ENCODE data around the gene CDK6.
A peak's percentile ranks its signal among the peaks of the same experiment; 100 is the strongest.
"Not testable (repeated sequence)": the region's sequence is repeated elsewhere in the genome, so short reads cannot be mapped to it uniquely, and the experiment has no call there.

Gene CDK6

DNA sequence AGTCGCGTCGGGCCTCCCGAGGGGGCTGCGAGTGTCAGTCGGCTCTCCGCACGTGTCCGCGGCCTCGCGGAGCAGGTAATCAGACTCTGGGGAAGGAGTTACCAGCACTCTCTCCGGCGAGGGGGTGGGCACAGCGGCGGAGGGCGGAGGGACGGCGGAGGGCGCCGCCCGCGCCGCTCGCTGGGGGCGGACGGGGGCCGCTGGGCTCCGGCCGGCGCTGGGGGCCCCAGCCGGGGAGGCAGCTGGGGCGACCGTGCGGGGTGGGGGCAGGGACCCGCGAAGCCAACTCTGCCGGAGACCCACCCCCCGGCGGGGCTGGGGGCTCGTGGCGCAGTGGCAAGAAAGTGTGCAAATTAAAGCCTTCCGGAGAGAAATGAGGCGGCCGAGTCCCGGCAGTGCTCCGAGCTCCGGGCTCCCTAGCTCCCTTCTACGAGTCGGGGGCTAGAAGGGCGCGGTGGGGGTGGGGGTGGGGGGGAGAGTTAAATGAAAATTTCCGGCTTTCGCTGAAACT lies at the start of gene CDK6:
CDK6 (minus strand) TSS at position 85 of the 511 bp plus-strand sequence. CDS start 3,250 bp downstream, outside the sequence.
- DNase-seq (ENCODE audit: low read depth): peak; percentile 41

DNA sequence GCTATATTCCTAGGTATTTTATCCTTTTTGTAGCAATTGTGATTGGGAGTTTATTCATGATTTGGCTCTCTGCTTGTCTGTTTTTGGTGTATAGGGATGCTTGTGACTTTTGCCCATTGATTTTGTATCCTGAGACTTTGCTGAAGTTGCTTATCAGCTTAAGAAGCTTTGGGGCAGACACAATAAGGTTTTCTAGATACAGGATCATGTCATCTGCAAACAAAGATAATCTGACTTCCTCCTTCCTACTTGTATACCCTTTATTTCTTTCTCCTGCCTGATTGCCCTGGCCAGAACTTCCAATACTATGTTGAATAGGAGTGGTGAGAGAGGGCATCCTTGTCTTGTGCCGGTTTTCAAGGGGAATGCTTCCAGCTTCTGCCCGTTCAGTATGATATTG lies 49.7 kb upstream of the CDK6 start:
- DNase-seq (ENCODE audit: low read depth): not testable (repeated sequence)

DNA sequence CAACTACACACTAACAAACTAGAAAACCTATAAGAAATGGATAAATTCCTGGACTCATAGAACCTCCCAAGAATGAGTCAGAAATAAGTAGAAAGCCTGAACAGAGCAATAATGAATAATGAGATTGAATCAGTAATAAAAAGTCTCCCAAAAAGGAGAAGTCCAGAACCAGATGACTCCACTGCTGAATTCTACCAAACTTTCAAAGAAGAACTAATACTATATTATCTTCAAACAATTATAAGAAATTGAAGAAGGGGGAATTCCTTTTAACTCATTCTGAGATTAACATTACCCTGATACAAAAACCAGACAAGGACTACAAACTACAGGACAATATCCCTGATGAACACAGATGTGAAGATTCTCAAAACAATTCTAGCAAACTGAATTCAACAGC lies 47.8 kb upstream of the CDK6 start:
- no peak for DNase-seq (ENCODE audit: low read depth)

DNA sequence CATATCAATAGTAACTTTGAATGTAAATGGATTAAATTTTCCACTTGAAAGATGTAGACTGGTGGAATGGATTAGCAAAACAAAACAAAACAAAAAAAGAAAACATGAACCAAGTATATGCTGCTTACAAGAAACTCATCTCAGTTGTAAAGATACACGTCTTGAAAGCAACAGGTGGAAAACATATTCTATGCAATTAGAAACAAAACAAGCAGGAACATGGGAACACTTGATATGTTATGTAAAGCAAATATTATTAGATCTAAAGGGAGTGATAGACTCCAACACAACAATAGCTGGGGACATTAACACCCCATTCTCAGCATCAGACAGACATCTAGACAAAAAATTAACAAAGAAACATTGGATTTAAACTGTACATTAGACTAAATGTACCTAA lies 46.4 kb upstream of the CDK6 start:
- no peak for DNase-seq (ENCODE audit: low read depth)

DNA sequence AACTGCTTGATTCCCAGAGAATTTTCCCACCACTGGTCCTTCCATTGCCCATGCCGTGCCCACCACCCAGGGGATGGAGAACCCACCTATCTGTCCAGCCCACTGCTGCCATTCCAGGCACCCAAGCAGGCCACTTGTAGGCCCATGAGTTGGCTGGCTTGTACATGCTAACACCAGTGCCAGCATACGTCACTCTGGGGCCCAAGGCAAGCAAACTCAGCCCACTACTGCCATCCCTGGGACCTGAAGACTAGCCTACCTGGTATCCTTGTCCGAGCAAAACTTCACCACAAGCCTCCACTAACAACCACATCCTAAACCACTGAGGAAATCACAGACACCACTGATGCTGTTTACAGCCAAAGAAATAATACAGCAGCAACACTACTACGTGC lies 44.7 kb upstream of the CDK6 start:
- DNase-seq (ENCODE audit: low read depth): no peak

DNA sequence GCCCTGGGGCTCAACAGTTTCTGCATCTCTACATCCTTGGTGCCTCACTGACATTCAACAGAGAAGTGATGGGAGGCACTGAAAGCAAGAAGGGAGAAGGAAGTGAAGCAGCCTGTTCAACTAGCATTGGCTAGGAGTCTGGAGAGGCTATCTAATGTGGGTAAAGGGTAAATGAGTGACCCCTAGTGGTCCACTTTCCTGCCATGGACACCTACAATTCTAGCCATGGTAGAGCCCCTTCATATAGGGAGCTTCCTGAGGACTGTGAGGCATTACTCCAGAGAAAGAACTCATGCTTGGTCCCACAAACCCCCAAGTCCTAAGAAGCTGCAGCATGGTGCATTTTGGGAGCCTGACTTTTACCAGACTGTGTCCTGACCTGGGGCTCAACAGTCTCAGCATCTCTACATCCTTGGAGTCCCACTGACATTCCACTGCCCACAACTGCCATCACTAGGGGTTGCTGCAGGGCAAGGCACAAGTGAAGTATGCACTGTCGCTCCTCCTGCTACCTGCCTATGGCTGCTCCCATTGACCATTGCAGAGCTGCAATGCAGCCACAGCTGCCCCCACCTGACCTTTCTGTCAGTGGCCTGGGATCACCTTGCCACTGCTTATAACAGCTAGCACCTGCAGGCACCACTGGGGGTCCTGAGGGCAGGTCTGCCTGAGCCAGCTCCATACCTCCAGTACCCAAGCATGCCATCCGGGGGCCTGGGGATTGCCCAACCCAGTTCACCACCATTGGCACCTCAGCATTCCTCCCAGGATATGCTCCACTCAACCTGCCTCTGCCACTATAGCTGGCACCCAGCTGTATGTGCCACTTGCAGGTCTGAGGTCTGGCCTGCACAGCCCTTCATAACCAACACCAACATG lies 44.1 kb upstream of the CDK6 start:
- DNase-seq (ENCODE audit: low read depth): no peak

DNA sequence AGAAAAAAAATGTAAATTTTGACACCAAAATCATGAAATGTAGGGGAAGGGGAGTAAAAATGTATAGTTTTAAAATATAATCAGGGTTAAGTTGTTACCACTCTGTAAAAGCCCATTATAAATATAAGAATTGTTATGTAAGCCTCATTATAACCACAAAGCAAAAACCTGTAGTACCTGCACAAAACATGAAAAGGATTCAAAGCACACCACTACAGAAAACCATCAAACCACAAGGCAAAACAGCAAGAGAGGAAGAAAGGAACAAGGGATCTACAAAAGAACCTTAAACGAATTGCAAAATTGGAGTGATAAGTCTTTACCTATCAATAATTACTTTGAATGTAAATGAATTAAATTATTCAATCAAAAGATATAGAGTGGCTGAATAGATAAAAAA lies 41.0 kb upstream of the CDK6 start:
- no peak for DNase-seq (ENCODE audit: low read depth)

DNA sequence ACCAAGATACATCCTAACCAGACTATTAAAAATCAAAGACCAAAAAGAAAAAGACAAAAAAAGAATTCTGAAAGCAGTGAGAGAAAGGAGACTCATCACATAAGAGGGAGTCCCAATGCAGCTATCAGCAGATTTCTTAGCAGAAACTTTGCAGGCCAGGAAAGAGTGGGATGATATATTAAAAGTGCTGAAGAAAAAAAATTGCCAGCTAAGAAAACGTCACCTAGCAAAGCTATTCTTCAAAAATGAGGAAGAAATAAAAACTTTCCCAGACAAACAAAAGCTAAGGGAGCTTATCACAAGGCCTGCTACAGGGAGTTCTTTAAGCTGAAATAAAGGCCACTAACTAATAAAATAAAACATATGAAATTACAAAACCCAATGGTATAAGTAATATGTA lies 40.5 kb upstream of the CDK6 start:
- no peak for DNase-seq (ENCODE audit: low read depth)

DNA sequence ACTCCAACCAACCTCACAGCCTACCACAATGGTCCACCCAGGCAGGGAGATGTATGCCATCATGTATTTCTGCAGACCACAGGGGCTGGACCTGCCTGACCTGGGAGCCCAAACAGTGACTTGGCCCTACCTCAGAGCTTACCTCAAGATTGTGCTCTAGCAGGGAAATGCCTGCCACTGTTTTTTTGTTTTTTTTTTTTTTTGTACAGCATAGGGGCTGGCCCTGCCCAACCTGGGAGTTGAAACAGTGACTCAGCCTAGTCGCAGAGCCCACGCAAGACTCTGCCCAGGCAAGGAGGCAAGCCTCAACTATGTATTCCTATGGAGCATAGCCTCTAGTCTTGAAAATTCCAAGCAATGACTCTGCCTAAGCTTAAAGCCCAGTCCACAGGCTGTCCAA lies 39.3 kb upstream of the CDK6 start:
- no peak for DNase-seq (ENCODE audit: low read depth)

DNA sequence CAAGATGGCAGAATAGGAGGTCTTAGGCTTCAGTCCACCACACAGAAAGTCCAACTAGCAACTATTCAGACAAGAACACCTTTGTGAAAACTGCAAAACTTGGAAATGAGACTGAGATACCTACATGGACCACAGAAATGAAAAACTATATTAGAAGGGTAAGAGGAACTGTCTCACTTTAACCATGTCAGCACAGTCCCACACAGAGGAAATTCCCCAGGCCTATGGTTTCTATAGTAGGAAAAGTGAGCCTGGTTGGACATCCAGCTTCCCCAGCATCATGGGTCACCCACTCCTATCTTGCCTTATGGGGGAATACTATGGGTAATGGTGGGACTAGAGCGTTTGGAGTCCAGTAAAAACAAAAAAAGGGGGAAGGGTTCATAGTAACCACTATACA lies 38.8 kb upstream of the CDK6 start:
- DNase-seq (ENCODE audit: low read depth): no peak

DNA sequence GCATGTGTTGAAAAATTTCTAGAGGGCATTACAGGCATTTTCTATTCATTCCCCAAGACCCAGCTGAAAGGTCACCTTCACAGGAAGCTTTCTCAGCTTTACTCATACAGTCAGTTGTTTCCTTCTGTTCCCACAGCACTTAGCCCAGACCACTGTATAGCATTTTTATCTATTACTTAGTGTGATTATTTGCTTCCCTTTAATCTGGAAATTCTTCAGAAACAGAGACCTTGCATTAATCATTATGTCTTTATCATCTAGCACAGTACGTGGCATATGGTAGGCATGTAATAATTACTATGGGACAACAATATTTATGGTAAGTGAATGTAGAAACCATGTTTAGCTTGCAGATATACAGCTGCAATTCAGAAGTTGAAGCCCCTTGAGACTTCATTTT lies 38.2 kb upstream of the CDK6 start:
- no peak for DNase-seq (ENCODE audit: low read depth)

DNA sequence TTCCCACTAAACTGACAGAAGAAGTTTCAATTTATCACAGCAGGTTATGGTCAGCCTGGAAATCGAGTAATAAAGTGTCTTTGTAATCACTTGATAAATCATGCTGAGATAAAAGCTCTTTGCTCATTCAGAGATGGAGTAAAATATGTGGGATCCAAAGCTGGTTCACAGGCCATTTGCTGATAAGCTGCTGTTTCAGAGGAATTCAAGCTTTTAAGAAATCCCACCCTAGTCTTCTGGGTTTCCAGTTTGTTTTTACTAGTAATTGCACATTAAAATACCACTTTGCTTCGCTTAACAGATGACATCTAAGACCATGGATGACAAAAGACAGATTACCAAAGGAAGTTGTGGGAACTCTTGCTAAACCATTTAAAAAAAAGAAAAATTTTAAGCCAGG lies 37.4 kb upstream of the CDK6 start:
- no peak for DNase-seq (ENCODE audit: low read depth)

DNA sequence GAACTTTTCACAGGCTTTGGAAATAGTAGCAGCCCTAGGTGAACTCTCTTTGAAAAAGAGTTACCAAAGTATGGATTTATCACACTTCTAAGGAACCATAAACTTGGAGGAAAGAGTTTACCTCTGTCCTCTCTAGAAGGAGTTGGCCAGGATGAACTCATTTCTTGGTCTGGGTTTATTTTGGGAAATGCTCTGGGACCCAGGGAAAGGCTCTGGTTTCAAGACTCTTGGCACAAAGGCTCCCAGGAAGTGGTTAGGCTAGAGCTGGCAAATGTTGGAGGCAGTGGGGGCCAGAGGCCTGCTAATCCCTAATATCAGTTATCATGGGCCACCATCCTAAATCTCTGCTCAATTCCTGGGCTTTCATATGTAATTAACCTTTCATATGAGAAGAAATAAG lies 36.3 kb upstream of the CDK6 start:
- no peak for DNase-seq (ENCODE audit: low read depth)

DNA sequence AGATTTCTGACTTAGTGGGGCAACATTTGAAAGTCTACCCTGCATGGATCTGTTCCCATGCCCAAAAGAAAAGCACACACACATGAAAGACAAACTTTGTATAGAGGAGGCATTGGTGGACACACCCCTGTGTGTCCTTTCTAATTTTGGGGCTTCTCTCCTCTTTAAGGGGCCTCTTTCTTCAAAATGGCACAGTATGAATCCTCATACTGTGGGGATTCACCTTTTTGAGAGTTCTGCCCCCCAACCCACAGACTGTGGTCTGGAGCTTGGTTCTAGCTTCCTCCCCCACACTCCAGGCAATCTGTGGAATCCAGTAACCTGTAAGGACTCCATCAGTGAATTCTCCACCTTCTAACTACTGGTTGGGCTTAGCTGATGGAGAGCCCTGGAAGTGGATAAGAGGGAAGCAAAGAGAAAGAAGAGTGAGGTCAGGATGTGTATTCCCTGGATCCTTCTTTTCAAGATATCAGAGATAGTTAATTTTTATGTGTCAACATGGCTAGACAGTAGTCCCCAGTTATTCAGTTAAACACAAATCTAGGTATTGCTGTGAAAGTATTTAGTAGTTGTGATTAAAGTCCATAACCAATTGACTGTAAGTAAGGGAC lies 32.4 kb upstream of the CDK6 start:
- DNase-seq (ENCODE audit: low read depth): no peak

DNA sequence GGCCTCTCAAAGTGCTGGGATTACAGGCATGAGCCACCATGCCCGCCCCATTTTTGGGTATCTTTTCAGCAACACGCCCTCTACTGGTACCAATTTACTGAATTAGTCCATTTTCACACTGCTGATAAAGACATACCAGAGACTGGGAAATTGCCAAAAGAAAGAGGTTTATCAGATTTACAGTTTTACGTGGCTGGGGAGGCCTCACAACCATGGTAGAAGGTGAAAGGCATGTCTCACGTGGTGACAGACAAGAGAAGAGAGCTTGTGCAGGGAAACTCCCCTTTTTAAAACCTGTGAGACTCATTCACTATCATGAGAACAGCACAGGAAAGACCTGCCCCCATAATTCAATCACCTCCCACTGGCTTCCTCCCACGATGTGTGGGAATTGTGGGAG lies 27.8 kb upstream of the CDK6 start:
- not testable (repeated sequence) for DNase-seq (ENCODE audit: low read depth)

DNA sequence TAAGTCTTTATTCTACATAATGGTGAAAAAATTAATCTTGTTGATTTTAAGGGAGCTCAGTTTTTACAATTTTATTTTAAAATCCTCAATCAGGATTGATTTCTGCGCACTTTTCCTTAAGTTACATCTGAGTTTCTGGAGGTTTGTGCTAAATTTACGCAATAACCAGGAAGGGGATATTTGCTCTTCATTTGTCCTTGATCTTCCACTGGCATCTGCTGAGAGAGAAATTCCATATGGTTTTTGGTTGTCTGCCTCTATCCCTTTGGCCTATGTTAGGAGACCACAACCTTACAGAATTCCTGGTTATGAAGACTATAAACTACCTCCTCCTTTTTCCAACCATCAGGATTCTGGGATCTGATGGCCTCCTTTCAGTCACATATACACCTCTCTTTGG lies 20.1 kb upstream of the CDK6 start:
- no peak for DNase-seq (ENCODE audit: low read depth)

DNA sequence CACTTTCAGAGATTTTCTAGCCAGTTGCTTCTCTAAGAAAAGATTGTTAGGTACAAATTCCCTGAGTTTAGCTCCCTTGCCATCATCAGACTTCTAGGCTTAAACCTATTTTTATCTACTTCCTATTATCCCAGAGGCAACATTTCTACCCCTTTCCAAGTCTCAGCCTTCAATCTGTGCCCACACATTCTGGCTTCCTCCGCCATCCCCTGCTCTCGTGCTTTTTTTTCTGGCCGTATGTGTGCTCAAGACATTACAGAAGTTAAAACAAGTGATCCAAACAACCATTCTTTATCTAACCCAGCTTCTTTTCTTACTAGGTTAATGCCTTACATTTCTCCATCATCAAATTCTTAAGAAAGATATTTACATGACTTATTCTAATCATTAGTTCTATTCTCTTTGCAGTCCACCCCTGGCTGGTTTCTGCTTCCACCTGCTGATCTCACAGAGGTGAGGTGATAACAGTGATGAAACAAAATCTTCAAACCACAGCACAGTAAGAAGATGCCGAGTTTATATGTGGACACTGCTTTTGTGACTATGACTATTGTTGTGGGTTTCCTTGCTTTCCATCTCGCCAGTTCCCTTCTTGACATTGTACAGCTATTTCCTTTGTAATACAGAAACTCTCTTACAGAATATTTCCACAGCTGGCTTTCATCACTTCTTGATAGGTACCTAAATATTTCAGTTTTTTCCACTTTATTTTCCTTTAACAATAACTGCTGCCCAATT lies 18.3 kb upstream of the CDK6 start:
- DNase-seq (ENCODE audit: low read depth): no peak

DNA sequence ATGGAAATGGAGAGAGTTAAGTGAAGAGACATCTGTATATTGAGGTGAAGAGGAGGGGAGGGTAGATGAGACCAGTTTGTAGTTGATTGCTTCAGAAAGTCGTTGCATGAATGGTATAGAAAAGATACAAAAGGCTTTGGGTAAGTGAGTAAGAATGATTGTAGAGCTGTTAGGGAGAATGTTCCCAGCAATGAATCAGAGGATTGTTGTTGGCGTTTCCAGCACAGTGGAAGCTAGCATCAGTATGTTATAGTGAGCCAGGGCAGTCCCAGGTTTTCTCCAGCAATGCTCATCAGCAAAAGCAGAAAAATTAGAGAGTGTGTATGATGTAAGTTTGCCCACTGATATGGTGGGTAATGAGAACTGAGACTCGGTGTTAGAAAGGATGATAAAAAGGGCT lies 15.4 kb upstream of the CDK6 start:
- DNase-seq (ENCODE audit: low read depth): no peak

DNA sequence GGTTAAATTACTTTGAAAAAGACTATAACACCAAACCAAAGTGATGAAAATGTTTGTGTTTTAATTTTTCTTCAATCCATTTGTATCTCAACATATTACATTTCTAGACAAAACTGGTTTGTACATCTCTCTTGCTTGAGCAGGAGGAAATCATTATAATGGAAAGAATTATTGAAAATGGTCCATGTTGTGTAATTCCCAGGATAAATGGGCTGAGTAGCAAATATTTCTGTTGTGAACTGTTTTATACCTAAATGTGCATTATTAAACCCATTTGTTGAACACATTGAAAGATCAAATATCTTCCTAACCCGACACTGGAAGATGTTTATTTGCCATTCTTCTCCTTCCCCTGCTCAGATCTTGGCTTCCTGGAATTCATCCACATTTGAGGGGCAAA lies 14.1 kb upstream of the CDK6 start:
- DNase-seq (ENCODE audit: low read depth): no peak

DNA sequence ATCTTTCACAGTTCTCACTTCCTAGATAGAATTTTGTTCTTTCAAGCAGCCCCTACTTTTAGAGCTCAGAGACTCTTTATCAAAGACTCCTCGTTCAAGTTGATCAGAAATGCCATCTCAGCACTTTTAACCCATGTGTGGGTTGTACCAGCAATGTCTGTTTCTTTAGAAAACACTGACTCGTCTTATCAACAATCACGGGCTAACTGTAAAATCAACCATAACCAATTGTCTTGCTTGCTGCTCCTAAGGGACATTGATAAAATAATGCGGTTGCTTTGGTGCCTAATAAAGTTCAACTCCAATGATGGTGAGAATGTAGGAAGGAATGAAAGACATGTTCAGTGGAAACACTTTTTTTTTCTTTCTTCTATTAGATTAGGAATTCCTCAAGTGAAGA lies 12.9 kb upstream of the CDK6 start:
- DNase-seq (ENCODE audit: low read depth): no peak

DNA sequence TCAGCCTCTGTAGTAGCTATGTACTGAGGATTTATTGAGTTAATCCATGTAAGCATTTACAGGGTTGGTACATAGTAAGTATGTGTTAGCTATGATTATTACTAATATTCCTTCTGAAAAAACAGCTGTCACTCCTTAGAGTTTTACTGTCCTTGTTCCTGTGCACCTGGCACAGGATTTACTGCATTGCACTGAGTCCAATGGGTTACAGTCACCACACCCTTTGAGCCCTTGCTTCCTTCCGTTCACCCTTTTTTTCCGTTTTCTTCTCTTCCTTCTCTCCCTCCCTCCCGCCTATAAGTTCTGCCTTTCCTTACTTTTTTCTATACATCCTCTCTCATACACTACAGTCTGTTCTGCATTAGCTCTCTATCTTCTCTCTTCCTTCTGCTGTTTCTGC lies 12.5 kb upstream of the CDK6 start:
- DNase-seq (ENCODE audit: low read depth): no peak

DNA sequence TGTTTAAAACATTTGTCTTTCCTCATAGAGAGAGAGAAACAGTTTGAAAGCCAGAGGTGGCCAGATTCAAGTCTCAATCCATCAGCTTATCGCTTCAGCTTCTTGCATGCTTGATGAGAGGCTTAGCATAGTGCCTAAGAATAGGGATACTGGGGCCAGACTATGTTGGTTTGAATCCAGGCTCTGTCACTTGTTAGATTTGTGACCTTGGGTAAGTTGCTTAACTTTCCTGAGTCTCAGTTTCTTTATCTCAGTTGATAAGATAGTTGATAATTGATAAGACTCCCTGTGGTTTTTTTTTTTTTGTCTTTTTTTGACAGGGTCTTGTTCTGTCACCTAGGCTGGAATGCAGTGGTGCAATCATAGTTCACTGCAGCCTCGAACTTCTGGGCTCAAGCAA lies 12.1 kb upstream of the CDK6 start:
- DNase-seq (ENCODE audit: low read depth): no peak

DNA sequence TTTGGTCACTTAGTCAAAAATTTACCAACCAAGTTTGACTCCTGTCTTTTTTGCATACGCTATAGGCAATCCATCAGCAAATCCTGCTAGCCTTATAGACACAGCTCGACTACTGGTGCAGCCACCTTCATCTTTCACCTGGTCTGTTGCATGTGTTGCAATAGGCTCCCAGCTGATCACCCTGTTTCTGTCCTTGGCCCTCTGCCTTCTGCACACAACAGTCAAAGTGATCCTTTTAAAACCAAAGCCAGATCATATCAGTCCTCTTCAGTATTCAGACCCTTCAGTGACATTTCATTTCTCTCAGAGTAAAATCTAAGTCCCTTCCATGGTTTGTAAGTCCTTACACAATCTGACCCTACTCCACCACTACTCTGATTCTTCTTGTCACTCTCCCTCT lies 10.9 kb upstream of the CDK6 start:
- no peak for DNase-seq (ENCODE audit: low read depth)

Data from activated T-cell treated with anti-CD3 and anti-CD28 coated beads for 1 hour (primary cell).